Measurements from ENCODE around the gene GPR12. TPM values are rescaled to one million over a fixed set of nuclear protein-coding genes. Genes with fewer than 3 reads are reported as not detected.

The GPR12 gene
- polyA plus RNA-seq, 1 donor (not counting 4 experiments of a cell fraction or from before 2014, with no cell fraction given), result not detected

DNA sequence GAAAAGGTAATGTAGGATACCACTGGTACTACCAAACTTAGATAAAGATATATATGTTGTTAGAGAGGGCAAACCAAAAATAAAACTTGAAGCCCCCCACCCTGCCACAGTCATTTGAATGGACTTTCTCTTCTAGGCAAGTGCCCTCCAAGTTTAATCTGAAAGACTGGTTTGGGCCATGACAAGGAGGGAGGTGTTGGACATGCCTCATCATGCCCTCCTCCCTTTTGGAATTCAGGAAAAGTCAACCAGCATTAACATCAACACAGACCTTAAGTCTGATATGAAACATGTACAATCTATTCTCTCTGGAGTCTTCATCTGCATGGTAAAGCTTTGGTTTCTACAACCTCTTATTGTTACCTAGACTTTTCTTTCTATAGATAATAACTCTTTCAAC, 46.3 kb upstream of the GPR12 start:
- no peak for TF ChIP-seq EZH2 (IDR thresholded peaks at IDR 0.05; ENCODE audit: low read length)
- TF ChIP-seq CTCF (optimal IDR thresholded peaks at IDR 0.05 in 1 of 3, IDR thresholded peaks at IDR 0.05 in 1 of 3, conservative IDR thresholded peaks at IDR 0.05 in 1 of 3; ENCODE audit: extremely low read depth in 1 of 3, insufficient read depth in 2 of 3, low read length in 3 of 3), result no peak
- Histone ChIP-seq H3K27me3 (ENCODE audit: control insufficient read depth, extremely low read depth, insufficient read depth, low read length) (peaks cover 7% of the 10 kb centered on the region), H3K36me3 (ENCODE audit: control insufficient read depth in 2 of 2, extremely low read depth in 1 of 2, insufficient read depth in 2 of 2, low read length in 2 of 2) (no peaks in the 10 kb centered on the region), H3K9me1 (ENCODE audit: control insufficient read depth, extremely low read depth, insufficient read depth, low read length) (no peaks in the 10 kb centered on the region), H3K79me2 (ENCODE audit: control insufficient read depth, insufficient read depth, low read length) (no peaks in the 10 kb centered on the region), H2AFZ (ENCODE audit: control insufficient read depth, low read length) (no peak overlapping the region), H3K9me3 (ENCODE audit: control insufficient read depth, low read depth, low read length) (no peaks in the 10 kb centered on the region), H3K4me1 (ENCODE audit: control insufficient read depth, extremely low read depth, insufficient read depth, low read length) (no peaks in the 10 kb centered on the region), H3K4me2 (ENCODE audit: control insufficient read depth, extremely low read depth, insufficient read depth, low read depth, low read length) (no peak overlapping the region), H3K27ac (ENCODE audit: control insufficient read depth, insufficient read depth, low read length) (no peak overlapping the region), H3K4me3 (ENCODE audit: control insufficient read depth in 2 of 3, extremely low read depth in 1 of 3, insufficient read depth in 2 of 3, low read depth in 1 of 3, low read length in 3 of 3) (no peak overlapping the region), H4K20me1 (ENCODE audit: control insufficient read depth, extremely low read depth, insufficient read depth, low read length) (no peaks in the 10 kb centered on the region), H3K9ac (ENCODE audit: control insufficient read depth, extremely low read depth, insufficient read depth, low read length) (no peak overlapping the region)
- FAIRE-seq, result no peak
- dilution Hi-C loops (cut with MboI; ENCODE audit: extremely low pct_ligation_motif_present, low sequenced_read_pairs), result no loop called here
- no peak for DNase-seq (ENCODE audit: low read depth, low spot score)

DNA sequence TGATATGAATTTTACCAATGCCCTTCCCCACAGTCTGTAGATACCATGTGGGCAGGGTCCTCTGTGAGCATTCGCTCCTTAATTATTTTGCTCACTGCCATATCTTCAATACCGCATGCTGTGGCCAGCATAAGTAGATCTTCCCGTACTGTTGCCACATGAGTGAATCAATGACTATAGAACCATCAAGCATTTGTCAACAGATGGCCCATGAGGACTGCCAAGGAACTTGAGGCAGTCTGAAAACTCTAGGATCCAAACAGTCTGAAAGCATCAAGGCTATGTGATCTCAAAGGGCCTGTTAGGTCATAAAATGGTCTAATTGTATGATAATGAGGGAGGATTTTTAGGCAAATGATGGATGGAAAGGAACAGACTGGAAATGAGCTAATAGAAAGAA, 27.4 kb upstream of the GPR12 start:
- dilution Hi-C loops (cut with MboI; ENCODE audit: extremely low pct_ligation_motif_present, low sequenced_read_pairs), result no loop called here
- TF ChIP-seq CTCF (optimal IDR thresholded peaks at IDR 0.05 in 1 of 3, IDR thresholded peaks at IDR 0.05 in 1 of 3, conservative IDR thresholded peaks at IDR 0.05 in 1 of 3; ENCODE audit: extremely low read depth in 1 of 3, insufficient read depth in 2 of 3, low read length in 3 of 3), result no peak
- TF ChIP-seq EZH2 (IDR thresholded peaks at IDR 0.05; ENCODE audit: low read length), result no peak
- no peaks in the 10 kb centered on the region for H4K20me1 ChIP-seq (ENCODE audit: control insufficient read depth, extremely low read depth, insufficient read depth, low read length)
- H3K9me1 ChIP-seq (ENCODE audit: control insufficient read depth, extremely low read depth, insufficient read depth, low read length), result no peaks in the 10 kb centered on the region
- no peaks in the 10 kb centered on the region for H3K36me3 ChIP-seq (ENCODE audit: control insufficient read depth in 2 of 2, extremely low read depth in 1 of 2, insufficient read depth in 2 of 2, low read length in 2 of 2)
- no peak for FAIRE-seq
- no peaks in the 10 kb centered on the region for H3K79me2 ChIP-seq (ENCODE audit: control insufficient read depth, insufficient read depth, low read length)
- no peak overlapping the region for H3K27ac ChIP-seq (ENCODE audit: control insufficient read depth, insufficient read depth, low read length)
- H3K27me3 ChIP-seq (ENCODE audit: control insufficient read depth, extremely low read depth, insufficient read depth, low read length), result peaks cover 6% of the 10 kb centered on the region
- DNase-seq (ENCODE audit: low read depth, low spot score), result no peak
- H3K9me3 ChIP-seq (ENCODE audit: control insufficient read depth, low read depth, low read length), result no peaks in the 10 kb centered on the region
- H3K4me3 ChIP-seq (ENCODE audit: control insufficient read depth in 2 of 3, extremely low read depth in 1 of 3, insufficient read depth in 2 of 3, low read depth in 1 of 3, low read length in 3 of 3), result no peak overlapping the region
- no peak overlapping the region for H3K4me2 ChIP-seq (ENCODE audit: control insufficient read depth, extremely low read depth, insufficient read depth, low read depth, low read length)
- H3K4me1 ChIP-seq (ENCODE audit: control insufficient read depth, extremely low read depth, insufficient read depth, low read length), result no peaks in the 10 kb centered on the region
- no peak overlapping the region for H2AFZ ChIP-seq (ENCODE audit: control insufficient read depth, low read length)
- H3K9ac ChIP-seq (ENCODE audit: control insufficient read depth, extremely low read depth, insufficient read depth, low read length), result no peak overlapping the region

Data from keratinocyte (primary cell).